GM21447 (cell line): ENCODE data around the gene CEACAM19.
"Not testable (repeated sequence)": the region's sequence is repeated elsewhere in the genome, so short reads cannot be mapped to it uniquely, and the experiment has no call there.

Experiments used
- ATAC-seq: cut with Tn5 transposase; IDR thresholded peaks from one replicate; pipeline ENCODE4 v1.9.1; 2021; ENCODE audit not compliant: unreplicated experiment

The CEACAM19 gene

DNA sequence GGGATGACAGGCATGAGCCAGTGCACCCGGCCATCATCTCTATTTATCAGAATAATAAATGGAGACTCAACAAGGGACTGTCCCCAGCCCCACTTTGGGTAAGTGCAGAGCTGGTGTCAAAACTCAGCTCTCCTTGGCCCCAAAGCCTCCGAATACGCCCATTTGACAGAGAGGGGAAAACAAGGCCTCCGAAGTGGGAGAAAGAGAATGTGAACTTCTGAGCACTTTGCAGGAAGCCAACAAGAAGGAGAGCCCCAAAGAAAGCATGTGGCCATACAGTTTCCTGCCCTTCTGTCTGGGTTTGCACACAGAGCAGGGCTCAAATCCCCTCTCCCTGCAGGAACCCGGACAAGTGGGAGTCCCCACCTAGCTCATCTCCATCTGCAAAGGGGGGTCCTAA lies 29.3 kb downstream of the CEACAM19 start:
- ATAC-seq = no peak

DNA sequence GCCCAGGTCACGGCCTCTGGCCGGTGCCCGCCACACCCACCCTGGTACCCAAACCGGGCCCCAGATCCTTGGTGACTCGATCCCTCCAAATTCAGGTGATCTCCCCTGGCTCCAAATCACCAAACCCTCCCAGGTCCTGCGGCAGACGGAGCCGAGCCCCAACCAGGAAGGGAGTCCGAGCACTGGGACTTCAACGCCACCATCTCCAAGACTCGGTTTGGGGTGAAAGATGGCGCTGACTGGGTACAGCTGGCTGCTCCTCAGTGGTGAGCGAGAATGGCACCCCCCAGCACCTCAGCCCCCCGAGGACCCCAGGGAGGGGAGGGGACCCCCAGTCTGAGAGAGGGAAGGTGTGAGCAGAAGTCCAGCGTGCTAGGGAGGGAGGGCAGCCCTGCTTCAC lies 29.9 kb downstream of the CEACAM19 start:
- ATAC-seq = no peak

DNA sequence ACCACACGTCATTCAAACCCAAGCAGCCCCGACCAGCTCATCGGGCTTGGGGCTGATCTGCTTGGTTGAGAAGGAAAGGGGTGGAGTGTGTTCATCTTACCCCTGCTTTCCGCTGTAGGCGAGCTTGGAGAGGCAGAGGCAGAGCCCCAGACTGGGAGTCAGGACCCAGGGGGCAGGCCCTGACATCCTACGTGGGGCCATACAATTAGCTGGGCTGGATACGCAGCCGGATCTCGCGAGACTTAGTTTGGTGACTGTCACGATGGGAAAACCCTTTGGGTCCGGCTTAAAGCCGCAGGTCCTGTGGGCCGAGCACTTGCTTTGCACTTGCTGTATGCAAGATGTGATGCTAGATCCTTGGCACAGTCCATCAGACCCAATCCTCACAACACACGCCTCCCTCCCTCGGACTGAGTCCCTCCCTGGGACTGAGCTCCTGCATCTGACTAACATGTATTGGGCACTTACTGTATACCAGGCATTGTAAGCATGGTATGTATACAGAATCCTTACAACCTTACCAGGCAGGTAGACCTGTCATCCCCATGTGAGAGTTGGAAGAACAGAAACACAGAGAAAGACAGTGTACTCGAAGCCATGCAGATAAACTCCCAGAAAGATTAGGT lies 31.4 kb downstream of the CEACAM19 start:
- no peak for ATAC-seq

DNA sequence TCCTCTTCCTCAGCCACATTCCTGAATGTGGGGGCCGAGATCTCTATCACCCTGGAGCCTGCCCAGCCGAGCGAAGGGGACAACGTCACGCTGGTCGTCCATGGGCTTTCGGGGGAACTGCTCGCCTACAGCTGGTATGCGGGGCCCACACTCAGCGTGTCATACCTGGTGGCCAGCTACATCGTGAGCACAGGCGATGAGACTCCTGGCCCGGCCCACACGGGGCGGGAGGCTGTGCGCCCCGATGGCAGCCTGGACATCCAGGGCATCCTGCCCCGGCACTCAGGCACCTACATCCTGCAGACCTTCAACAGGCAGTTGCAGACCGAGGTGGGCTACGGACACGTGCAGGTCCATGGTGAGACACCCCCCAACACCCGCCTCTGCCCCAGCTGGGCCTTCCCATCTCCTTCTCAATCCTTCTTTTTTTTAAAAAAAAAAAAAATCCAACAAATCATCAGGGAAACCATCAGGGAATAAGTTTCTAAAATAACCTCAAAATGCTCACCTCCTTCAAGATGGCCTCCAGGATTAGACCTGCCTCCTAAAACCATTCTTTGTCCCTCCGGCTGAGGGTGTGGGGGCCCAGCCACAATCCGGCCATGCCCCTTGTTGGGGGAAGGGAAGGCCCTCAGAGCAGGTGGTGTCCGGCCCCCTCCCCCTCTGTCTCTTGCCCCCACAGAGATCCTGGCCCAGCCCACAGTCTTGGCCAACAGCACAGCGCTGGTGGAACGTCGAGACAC lies 32.2 kb downstream of the CEACAM19 start:
- no peak for ATAC-seq

DNA sequence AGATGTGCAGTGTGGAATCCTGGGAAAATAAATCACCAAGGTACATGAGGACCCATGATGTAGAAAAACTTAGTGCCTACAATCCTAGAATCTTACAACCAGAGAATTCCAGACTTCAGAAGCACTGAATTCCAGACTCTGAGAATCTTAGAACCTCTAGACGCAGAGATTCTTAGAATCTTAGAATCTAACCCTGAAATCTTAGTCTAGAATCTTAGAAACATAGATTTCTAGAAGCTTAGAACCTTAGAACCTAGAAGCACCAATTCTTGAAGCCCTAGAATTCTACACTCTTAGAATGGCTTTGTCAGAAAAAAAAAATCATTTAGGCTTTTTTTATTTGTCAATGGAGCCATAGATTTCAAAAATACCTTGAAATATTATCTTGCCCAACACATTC lies 33.7 kb downstream of the CEACAM19 start:
- no peak for ATAC-seq

DNA sequence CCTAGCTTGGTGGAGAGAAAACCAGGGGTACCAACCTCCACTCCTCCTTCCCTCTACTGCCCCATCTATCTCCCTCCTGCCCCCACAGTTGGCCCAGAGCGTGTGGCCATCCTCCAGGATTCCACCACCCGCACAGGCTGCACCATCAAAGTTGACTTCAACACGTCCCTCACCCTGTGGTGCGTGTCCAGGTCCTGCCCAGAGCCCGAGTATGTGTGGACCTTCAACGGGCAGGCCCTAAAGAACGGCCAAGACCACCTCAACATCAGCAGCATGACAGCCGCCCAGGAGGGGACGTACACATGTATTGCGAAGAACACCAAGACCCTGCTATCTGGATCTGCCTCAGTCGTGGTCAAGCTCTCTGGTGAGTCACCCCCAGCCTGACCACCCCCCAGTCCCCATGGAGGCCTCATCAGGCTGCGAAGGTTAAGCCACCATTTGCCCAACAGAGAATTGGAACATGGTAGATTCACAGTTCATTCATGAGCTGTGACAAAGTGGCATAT lies 34.3 kb downstream of the CEACAM19 start:
- no peak for ATAC-seq

DNA sequence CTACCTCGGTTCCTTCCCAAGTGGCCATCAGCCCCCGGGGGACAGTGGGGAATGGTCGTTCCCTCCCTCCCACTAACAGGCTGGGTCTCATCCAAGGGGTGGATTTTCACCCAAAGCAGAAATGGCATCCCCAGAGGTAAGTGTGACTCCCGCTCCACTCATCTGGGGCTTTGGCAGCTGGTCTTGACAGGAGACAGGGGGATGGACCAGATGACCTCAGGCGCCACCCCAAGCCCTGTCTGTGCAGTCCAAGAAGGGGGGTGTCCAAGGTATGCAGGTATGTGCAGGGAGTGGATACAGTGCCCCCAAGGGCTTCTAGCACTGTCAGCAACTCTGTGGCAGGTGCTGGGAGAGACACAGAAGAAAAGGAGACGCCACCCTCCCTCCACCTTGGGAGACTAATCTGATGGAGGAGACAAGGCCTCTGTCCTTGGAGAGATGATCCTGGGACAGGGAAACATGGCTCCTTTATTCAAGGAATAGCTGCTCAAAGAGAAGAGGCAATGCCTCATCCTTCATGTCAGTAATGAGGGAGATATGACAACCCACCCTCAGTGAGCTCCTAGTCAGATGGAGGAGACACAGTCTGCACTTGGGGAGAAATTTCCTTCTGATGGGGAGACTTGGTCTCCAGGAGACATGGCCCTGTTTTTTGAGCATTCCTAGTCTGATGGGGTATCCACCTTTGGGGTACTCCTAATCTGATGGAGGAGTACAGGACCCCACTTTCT lies 35.4 kb downstream of the CEACAM19 start:
- no peak for ATAC-seq

DNA sequence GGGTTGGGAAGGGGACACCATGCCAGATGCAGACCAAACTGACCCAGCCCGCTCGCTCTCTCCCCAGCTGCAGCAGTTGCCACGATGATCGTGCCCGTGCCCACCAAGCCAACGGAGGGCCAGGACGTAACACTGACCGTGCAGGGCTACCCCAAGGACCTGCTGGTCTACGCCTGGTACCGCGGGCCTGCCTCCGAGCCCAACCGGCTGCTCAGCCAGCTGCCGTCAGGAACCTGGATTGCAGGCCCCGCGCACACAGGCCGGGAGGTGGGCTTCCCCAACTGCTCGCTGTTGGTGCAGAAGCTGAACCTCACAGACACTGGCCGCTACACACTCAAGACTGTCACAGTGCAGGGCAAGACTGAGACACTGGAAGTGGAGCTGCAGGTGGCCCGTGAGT lies 36.5 kb downstream of the CEACAM19 start:
- ATAC-seq = no peak

DNA sequence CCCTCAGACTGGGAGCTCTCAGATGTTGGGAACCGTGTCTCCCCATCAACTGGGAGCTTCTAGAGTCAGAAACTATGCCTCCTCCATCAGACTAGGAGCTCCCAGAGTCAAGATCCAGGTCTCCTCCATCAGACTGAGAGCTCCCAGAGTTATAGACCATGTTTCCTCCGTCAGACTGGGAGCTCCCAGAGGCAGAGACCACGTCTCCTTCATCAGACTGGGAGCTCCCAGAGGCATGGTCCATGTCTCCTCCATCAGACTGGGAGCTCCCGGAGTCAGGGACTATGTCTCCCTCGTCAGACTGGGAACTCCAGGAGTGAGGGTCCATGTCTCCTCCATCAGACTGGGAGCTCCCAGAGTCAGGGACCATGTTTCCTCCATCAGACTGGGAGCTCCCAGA lies 37.7 kb downstream of the CEACAM19 start:
- ATAC-seq = no peak

DNA sequence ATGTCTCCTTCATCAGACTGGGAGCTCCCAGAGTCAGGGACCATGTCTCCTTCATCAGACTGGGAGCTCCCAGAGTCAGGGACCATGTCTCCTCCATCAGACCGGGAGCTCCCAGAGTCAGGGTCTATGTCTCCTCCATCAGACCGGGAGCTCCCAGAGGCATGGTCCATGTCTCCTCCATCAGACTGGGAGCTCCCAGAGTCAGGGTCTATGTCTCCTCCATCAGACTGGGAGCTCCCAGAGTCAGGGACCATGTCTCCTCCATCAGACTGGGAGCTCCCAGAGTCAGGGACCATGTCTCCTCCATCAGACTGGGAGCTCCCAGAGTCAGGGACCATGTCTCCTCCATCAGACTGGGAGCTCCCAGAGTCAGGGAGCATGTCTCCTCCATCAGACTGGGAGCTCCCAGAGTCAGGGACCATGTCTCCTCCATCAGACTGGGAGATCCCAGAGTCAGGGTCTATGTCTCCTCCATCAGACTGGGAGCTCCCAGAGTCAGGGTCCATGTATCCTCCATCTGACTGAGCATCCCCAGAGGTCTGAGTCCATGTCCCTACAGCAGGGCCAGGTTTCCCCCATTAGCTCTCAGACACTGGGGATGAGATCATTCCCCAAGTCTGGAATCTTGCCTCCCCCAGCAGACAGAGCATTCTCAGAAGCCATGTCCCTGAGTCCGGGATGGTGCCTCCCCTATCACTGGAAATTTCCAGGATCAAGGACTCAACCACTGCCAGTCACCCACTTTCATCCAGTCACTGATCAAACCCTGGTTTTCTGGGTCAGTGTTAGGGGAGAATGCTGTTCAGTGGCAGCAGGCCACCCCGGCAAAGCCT lies 38.4 kb downstream of the CEACAM19 start:
- not testable (repeated sequence) for ATAC-seq

DNA sequence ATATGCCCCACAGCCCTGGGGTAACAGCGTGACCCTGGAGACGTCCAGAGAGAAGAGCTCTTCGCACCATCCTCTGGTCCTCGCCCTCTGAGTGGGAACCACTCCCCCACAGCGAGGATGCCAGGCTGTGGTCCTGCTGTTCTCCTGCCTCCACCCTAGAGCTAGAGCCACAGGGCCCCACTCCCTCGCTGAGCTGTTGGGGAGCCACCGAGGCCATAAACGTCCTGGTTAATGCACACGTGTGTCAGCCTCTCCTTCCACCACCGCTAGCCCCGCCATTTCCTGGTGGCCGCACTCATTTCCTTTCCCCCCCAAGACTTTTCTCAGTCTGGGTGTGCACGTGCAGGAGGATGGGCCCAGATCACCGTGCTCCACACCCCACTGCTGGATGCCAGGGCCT lies 39.2 kb downstream of the CEACAM19 start:
- ATAC-seq = no peak

DNA sequence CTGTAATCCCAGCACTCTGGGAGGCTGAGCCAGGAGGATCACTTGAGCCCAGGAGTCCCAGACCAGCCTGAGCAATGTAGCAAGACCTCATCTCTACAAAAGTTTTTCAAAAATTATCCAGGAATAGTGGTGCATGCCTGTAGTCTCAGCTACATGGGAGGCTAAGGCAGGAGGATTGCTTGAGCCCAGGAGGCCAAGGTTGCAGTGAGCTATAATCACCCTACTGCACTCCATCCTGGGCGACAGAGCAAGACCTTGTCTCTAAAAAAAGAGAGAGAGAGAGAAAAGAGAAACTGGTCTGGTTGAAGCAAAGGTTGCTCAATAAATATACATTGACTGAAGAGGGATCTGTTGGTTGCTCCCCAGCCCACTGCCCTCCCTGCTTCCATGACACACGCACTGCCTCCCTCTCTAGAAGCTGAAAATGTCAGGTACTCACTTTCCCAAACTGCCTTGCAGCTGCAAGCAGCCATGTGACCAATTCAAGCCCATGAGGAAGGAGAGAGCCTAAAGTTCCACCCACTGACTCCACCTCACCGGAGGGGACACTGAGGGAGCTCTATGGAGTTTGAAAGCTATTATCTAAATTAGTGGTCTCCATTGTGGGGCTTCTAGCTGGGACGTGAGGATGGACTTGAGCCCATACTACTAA lies 41.7 kb downstream of the CEACAM19 start:
- no peak for ATAC-seq

DNA sequence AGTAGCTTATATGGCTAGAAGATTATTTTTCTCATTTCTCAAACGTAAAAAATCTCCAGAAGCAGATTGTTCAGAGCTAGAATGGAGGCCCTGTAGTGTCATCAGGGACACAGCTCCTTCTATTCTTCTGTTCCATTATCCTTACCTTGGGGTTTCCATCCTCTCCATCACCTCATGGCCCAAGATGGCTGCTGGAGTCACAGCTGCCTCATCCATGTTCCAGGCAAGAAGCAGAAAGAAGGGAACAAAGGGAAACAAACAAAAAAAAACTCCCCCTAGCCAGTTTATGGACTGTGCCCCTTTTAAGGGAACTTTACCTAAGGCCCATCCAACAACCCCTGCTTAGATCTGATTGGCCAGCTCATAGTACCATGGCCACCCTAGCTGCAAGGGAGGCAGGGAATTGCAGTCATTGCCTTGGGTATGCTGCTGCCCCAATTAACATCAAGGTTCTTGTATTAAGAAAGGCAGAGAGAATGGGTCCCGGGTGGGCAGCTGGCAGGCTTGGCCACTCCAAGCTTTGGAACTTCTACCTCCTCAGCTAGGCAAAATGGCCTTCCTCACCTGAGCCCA lies 43.4 kb downstream of the CEACAM19 start:
- no peak for ATAC-seq

DNA sequence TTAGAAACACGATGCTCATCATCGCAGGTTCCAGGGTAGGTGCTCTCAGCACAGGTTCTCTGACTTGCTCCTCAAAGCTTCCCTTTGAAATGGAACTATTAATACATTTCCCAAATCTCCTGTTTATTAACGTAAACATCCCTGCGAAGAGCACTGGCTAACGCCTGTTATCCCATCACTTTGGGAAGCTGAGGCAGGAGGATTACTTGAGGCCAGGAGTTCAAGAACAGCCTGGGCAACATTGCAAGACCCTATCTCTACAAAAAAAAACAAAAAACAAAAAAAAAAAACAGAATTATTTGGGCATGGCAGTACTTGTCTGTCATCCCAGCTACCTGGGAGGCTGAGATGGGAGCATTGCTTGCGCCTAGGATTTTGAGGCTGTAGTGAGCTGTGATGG lies 46.3 kb downstream of the CEACAM19 start:
- no peak for ATAC-seq

DNA sequence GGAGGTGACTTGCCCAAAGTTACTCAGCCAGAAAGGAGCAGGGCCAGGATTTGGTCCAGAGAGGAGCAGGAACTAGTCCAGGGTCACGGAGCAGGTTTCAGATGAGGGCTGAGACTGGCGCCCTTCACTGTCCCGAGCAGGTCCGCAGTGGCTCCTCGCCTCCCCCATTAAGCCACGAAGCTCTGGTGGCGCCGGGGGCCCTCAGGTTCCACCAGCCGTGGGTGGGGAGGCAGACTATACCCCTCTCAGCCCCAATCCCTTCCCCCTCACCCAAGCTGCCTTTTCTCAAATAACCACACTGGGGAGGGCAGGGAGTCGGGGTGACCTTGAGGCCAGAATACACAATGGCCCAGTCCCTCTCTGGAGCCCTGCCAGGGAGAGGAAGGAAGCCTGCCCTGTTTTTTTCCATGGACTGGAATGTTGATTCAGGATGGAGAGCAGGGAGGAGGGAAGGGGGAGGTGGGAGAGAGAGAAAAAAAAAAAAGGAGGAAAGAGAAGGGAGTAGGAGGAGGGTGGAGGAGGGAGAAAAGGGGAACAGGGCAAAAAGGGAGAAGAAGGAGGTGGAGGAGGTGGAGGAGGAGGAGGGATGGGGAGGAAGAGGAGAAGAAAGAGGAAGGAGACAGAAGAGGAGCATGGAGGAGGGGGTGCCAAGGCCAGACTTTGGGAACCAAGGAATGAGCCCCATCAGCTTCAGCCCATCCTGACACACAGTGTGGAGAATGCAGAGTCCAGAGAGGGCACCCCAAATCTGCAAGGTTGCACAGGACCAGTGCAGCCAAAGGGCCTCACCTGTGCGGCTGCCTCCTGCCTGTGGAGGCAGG lies 47.4 kb downstream of the CEACAM19 start:
- no peak for ATAC-seq

DNA sequence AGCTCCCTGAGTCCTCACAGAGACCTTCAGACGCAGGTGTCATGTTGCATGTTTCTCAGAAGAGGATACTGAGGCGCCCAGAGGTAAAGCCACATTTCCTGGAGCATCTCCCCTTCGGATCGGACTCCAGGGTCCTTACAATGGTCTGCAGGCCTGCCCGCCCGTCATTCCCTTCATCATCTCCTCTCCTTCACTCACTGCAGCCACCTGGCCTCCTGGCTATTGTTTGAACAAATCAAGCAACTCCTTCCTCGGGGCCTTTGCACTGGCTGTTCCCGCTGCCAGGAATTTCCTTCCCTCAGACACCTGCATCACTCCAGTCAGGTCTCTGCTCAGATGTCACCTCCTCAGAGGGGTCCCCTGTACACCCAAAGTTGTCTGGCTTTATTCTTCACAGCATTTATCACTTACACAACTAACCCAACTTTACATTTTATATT lies 48.0 kb downstream of the CEACAM19 start:
- ATAC-seq = no peak

DNA sequence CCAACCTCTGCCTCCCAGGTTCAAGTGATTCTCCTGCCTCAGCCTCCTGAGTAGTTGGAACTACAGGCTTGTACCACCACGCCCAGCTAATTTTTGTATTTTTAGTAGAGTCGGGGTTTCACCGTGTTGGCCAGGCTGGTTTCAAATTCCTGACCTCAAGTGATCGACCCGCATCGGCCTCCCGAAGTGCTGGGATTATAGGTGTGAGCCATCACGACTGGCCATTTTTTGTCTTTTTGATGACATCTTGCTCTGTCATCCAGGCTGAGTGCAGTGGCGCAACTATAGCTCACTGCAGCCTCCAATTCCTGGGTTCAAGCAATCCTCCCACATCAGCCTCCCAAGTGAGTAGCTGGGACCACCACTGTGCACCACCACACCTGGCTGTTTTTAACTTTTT lies 49.1 kb downstream of the CEACAM19 start:
- ATAC-seq = not testable (repeated sequence)

DNA sequence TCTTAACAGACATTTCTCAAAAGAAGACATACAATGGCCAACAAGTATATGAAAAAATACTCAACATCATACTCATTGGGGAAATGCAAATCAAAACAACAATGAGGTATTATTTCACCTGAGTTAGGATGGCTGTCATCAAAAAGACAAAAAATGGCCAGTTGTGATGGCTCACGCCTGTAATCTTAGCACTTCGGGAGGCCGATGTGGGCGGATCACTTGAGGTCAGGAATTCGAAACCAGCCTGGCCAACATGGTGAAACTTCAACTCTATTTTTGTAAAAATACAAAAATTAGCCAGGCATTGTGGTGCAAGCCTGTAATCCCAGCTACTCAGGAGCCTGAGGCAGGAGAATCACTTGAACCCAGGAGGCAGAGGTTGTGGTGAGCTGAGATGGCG lies 49.7 kb downstream of the CEACAM19 start:
- no peak for ATAC-seq

DNA sequence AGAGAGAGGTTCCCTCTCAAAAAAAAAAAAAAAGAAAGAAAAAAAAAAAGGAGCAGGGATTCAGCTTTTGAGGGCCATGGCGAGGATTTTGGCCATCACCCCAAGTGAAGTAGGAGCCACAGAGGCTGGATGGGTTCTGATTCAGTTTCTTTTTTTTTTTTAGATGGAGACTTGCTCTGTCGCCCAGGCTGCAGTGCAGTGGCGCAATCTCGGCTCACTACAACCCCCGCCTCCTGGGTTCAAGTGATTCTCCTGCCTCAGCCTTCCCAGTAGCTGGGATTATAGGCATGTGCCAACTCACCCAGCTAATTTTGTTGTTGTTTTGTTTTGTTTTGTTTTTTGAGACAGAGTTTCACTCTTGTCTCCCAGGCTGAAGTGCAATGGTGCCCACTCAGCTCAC lies 50.1 kb downstream of the CEACAM19 start:
- not testable (repeated sequence) for ATAC-seq
